HG03103 (cell line): ENCODE data around the gene MAPK8IP3.

ENCODE experiments used
- ATAC-seq: cut with Tn5 transposase; IDR thresholded peaks from one replicate; pipeline ENCODE4 v1.9.1; 2021; ENCODE audit warnings: low read depth; ENCODE audit not compliant: unreplicated experiment

Gene MAPK8IP3

DNA sequence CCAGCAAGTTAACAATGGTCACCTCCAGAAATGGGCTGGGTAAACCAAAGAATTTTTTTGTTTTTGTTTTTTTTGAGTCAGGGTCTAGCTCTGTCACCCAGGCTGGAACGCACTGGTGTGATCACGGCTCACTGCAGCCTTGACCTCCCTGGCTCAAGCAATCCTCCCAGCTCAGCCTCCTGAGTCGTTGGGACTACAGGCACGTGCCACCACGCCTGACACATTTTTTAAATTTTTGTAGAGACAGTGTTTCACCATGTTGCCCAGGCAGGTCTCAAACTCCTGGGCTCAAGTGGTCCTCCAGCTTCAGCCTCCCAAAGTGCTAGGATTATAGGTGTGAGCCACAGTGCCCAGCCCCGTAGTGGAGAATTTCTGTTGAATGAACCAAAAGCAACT is 74.7 kb downstream of the MAPK8IP3 start:
- no peak for ATAC-seq

DNA sequence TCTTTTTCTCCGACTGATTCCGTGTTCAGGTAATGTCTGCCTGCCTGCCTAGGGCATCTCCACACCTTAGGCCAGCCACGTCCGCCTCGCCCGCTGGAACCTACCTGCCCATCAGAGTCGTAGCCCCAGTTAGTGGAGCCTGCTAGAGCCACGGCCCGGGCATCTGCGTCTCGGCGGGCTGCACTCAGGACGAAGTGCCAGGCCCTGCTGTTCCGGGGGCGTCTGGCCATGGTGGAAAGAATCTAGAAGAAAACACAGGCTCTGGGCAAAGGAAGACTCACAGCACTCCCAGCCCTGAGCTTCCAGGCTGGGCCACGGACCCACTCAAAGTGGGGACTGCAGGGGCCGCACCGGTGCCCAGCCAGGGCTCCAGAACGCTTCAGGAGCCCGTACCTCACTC is 75.3 kb downstream of the MAPK8IP3 start:
- ATAC-seq, result no peak

DNA sequence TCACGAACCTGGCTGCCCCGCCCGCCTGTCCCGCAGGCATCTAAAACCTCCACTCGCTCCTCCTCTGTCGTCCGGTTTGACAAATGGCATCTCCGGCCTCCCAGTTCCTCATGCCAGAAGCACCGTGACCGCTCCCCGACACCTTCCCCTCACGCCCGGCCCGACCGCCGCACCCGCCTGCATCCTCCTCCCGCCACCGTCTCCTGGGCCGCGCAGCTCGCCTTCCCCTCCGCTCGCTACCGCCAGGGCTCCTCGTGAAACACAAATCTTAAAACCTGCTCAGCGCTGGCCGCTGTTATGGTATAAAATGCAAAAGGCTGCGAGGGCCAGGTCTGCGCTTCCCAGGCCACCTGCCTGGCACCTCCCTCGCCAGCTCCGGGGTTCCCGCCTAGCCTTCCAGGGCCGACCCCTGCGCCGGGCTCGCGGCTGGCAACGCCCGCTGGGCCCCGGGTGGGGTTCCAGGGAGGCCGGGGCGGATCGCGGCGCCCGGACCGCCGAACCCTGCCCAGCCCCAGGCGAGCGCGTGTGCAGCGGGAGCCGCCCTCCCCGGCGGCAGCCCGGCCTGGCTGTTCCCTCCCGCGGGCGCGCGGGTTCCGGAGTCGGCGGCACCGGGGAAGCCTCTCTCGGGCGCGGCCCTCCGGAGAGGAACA is 75.9 kb downstream of the MAPK8IP3 start:
- peak; percentile 0 for ATAC-seq

DNA sequence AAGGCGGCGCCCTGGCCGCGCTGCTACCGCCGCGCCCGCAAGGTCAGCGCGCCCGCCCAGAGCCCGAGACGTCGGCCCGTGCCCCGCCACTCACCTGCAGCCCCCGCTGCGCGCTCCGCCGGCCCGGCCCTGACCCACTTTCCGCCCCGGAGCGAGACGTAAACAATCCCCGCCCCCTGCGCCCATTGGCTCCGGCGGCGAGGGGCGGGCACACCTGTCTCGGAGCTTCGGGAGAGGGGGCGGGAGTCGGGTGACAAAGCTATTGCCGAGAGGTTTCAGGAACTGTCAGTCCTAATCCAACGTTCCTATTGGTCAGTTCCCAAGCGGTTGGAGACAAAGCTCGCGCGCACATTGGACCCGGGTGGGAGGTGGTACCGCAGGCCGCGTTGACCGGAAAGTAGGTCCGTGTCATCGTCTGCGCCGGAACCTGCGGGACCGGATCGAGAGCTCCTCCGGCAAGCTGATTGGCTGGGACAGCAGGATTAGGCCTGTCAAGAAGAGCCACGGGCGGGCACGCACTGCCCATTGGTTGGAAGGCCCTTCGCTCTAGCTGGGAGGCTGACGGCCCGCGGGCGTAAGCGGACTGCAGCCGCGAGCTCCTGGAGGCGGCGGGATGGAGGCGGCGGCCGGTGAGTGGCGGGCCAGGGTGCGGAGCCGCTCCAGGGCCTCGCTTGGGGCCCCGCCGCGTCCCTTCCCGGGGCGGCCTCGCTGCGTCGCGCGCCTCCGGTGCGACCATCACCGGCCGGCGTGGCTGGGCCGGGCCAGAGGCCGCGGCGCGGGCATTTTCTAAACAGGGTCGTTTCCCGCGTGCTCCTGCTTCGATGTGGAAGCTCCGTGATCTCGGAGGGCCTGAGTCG is 76.6 kb downstream of the MAPK8IP3 start, which contains the start of the genes NUBP2 and SPSB3:
NUBP2 (plus strand) TSS at position 553 of the 857 bp plus-strand sequence; CDS start at position 614, 61 bp downstream.
SPSB3 (minus strand) TSS at position 164 of the 857 bp plus-strand sequence. CDS start 1,088 bp downstream, outside the sequence.
- peak; percentile 76 for ATAC-seq

DNA sequence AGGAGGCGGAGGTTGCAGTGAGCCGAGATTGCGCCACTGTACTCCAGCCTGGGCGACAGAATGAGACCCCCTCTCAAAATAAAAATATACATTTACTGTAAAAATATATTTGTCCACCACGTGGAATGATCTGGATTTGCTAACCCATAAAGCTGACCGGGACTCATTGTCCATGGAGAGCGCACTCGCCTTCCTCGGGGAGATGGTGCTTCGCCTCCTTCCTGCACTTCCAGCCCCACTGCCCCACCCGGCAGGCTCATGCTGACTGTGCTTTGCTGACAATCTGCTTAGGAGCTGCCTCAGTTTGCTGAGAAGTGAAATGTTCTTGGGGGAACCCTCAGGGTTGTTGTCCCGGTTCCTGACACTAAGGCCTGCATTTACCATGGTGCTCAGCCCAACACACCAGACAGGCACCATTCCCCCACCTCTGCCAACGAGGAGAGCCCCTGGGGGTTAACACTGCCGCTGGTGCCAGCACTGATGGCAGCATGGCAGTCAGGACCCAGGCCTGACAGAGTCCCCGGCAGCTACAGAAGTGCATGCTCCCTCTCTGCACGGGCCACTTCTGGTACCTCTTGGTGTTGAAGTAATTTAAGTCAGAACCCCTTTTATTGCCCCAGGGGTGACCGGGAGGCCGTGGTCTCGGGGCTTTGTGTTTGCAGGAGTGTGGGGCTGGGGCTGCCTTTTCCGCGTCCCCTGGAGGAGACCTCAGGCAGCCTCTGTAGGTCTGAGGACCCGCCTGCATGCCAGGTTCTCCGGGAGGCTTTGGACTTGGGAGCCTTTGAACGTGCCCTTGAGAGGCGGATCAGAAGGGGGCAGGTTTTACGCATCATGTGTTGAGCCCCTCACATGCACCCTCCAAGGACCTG is 79.2 kb downstream of the MAPK8IP3 start:
- ATAC-seq, result no peak

DNA sequence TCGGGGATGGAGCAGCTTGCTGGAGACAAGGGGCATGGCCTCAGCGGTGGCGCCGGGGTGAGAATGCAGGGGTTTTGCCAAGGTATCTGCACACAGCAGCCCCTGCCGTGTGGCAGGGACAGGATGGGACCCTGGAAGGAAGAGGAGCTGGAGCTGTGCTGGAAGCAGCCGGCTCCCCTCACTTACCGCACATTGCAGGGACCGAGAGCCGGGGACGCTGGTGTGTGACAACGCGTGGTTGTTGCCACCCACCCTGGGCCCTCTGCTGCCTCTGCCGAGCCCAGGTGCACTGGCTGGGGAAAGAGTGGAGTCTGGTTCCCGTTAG is 79.8 kb downstream of the MAPK8IP3 start:
- no peak for ATAC-seq

DNA sequence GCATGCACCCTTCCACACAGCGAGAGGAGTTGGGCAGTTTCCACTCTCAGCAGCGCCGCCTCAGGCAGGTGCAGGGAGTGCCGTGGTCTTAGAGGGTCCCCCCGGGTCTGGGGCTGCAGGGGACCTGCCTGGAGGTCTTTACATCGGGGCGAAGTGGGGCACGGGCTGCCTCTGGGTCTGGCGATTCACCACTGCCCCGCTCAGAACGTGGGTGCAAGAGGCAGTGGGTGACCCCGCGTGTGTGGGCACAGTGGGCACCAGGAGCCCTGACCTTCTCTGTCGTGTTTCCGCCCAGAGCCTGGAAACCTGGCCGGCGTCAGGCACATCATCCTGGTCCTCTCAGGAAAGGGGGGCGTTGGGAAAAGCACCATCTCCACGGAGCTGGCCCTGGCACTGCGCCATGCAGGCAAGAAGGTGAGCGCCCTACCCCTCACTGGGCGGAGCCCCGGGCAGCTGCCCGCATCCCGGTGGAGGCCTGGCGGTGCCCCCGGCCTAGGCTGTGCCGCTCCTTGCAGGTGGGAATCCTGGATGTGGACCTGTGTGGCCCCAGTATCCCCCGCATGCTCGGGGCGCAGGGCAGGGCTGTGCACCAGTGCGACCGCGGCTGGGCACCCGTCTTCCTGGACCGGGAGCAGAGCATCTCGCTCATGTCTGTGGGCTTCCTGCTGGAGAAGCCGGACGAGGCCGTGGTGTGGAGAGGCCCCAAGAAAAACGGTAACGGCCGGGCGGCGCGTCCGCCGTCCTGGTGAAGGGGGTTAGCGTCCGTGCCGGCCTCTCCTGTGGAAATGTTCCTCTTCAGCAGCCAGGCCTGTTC is 80.5 kb downstream of the MAPK8IP3 start:
- ATAC-seq, result no peak

DNA sequence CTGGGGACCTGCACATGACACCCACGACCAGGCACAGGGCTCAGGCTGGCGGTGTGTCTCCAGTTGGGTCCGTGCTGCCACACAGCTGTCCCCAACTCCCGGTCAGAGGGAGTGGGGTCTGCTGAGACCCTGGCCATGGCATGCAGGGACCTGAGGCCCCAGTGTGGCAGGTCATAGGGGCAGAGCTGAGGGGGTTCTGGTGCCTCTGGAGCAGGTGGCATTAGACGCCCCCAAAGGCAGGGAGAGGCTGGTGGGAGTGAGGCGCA is 81.0 kb downstream of the MAPK8IP3 start:
- ATAC-seq, result no peak

DNA sequence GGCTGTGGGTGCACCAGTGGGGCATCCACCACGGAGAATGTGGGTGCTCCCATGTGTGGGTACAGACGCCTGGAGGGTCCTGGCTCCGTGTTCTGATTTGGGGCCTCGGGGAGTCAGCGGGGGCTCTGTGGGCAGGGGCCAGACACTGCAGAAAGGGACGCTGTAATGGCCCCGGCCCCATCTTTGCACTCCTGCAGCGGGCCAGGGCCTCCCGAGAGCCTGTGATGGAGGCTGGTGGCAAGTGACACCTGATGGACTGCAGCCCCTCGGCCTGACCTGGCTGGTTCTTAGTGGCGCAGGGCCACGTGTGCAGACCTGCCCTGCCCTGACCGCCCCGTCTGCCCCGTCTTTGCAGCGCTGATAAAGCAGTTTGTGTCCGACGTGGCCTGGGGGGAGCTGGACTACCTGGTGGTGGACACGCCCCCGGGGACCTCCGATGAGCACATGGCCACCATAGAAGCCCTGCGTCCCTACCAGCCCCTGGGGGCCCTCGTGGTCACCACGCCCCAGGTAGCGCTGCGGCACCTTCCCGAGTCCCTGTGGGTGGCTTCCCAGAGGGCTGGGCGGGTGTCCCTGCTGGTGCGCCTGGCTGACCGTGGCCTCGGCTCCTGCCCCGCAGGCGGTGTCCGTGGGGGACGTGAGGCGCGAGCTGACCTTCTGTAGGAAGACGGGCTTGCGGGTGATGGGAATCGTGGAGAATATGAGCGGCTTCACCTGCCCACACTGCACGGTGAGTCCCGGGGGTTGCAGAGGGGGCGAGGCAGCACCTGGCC is 81.5 kb downstream of the MAPK8IP3 start:
- ATAC-seq, result no peak

DNA sequence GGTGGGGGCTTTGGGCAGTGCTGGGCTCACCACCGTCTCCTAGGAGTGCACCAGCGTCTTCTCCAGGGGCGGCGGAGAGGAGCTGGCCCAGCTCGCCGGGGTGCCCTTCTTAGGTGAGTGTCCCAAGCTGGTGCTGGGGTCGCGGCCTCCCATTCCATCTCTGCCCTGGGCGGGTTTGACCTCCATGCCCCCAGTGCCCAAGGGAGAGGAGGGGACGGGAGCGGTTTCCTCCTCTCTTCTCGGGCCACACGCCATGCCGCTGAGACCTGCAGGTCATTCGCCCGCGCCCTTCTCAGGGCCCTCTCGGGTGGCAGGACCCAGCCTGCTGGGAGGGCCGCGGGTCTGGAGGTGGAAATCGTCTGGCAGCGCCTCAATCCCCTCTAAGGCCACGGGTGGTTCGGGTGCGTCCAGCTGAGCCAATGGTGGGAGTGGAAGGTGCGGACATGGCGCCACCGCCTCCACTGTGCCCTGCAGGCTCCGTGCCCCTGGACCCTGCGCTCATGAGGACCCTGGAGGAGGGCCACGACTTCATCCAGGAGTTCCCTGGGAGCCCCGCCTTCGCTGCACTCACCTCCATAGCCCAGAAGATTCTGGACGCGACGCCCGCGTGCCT is 82.2 kb downstream of the MAPK8IP3 start:
- no peak for ATAC-seq

DNA sequence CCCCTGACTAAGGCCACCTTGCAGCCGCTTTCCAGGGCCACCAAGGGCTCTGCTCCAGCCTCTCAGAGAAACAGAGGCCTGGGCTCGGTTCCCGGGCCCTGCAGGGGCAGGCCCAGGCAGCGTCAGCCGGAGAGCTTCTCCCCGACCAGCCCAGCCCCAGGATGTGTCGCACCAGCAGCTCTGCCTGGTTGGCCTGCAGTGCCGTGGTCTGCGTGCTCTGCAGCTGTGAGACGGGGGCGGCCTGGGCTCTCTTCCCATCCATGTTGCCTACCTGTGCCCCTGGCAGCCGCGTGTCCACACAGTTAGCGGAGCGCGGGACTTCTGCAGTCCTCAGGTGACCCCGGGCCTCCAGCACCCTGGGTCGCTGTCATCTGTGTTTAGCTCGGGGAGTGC is 82.7 kb downstream of the MAPK8IP3 start:
- ATAC-seq, result no peak

DNA sequence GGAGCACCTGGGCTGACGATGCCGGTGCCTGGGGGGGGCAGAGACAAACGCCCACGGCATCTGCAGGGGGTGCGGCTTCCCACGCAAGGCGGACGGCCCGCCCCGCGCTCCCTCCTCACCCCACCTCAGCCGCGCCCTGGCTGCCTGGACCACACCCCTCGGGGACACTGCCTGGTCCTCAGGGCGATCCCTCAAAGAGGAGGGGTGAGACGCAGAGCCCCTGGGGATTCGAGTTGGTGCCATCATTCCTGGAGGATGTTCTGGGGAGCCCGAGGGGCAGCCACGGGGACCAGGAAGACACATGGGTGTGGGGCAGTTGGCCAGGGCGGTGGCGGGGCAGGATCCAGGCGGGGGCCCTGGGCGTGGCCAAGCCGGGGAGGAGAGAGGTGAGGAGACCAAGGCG is 83.6 kb downstream of the MAPK8IP3 start:
- ATAC-seq, result no peak

DNA sequence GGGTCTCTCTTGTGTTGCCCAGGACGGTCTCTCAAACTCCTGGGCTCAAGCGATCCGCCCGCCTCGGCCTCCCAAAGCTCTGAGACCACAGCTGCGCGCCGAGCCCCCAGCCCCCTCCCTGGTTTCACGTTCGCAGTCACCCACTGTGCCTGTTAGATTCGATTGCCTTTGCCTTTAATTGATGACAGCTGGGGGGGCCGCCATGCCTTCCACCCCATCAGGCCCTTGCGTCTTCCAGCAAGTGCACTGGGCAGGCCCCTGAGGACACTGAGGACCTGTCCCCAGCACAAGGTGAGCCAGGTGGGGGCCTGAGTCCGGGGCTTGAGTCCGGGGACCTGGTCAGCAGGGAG is 84.2 kb downstream of the MAPK8IP3 start:
- no peak for ATAC-seq

DNA sequence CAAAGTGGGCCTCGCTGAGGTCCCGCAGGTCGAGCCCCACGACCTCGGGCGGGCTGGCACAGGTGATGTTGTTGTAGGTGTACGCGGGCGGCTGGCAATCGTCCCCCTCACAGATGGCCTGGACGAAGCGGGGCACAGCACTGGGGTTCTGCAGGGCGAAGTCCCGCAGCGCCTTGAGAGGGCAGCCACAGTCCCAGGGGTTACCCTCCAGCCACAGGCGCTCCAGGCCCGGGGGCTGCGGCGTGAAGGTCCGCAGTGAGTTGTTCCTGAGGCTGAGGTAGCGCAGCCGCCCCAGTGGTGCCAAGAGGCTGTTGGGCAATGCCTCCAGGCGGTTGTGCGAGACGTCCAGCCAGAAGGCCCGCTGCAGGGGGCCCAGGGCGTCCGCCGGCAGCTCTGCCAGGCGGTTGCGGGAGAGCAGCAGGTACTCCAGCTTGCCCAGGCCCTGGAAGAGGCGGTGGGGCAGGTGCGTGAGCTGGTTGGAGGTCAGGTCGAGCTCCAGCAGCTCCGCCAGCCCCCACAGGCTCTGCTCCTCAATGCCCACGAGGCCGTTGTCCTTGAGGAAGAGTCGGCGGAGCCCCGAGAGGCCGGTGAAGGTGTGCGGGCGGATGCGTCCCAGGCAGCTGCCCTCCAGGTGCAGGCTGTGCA is 84.7 kb downstream of the MAPK8IP3 start:
- ATAC-seq, result no peak

DNA sequence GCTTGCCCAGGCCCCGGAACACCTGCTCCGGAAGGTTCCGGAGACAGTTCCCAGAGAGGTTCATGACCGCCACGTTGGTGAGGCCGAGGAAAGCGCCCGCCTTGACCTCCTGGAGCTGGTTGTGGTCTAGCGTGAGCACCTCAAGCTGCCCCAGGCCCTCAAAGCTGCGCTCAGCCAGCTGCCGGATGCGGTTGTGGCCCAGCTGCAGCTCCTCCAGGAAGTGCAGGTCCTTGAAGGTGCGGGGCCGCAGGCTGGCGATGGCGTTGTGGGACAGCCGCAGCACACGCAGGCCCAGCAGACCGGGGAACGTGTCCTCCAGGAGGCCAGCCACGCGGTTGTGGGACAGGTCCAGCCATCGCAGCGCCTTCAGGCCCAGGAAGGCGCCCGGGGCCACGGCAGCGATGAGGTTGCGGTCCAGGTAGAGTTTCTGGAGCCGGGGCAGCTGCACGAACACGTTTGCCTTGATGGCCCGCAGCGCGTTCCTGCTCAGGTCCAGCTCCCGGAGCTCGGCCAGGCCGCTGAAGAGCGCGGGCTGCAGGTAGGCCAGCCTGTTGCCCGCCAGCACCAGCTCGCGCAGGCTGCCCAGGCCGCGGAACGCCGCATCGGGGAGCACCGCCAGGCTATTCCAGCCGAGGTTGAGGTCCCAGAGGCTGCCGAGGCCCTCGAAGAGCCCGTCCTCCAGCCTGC is 85.4 kb downstream of the MAPK8IP3 start:
- ATAC-seq, result no peak

DNA sequence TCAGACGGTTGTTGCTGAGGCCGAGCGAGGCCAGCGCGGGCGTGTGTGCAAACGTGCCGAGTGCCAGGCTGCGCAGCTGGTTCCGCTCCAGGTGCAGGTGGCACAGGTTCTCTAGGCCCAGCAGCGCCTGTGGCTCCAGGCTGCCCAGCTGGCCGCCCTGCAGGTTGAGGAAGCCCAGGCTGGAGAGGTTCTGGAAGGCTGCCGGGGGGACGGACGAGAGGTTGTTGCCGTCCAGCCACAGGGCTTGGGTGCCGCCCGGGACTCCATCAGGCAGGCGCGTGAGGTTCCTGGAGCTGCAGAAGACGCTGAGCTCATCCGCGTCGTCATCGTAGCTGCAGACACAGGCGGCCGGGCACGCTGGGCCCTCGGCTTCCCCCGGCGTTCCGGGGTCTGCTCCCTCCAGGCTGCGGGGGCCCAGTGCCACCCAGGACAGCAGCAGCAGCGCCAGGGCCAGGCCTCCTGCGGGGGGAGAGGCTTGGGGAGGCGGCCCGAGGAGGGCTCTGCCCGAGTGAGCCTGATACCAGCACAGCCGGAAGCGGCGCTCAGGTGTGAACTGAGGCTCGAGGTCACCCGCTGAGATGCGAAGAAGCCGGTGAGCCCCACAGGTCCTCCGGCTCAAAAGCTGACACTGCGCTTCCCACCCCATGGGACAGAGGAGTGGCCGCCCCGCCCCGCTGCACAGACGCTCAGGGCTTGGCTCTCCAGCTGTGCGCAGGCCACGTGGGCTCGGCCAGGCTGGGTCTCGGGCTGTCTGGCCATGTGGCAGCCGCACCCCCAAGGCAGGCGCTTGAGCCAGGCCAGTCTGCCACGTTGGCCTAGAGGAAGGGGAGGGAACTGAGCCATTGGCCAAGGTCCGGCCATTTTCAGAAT is 86.2 kb downstream of the MAPK8IP3 start:
- no peak for ATAC-seq

DNA sequence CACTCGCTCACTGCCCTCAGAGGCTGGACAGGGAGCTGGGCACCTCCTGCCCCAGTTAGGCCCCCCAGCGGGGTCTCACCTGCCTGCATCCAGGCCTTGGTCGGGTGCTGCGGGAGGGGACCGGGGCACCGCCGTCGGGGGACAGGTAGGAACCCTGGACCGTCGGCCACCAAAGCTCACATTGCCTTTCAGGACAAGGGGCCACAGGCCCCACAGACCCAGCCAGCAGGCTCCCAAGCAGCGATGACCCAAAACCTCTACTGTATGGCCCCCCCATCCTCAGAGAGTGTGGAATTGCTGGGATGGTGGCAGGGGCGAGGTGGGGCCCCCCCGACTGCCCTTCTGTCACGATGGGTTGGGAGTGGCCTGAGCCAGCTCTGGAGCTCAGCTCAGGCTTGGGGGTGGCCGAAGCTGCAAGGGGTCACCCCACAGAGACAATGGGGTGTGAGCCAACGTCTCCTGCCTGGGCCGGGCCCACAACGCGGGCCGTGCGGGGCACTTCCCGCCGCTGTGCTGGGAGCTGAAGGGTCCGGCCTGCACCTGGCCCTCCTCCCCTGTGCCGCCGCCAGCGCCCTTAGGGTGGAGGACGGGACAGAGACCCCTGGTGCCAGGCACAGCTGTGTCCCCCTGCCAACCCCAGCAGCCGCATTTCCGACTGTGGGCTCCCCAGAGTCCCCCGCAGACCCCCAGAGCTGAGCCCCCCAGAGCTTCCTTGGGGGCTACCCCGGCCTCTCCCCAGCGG is 87.0 kb downstream of the MAPK8IP3 start:
- no peak for ATAC-seq
